ENCODE results near the gene LRRC8E. TPM values are rescaled to one million over a fixed set of nuclear protein-coding genes. Genes with fewer than 3 reads are reported as not detected.

LRRC8E gene
- total RNA-seq, 1 donor from 2014 or later = 0.08 TPM

GRCh38 chr19:7864690-7865074, 23.6 kb upstream of the LRRC8E start:
- no peak for DNase-seq (ENCODE audit: low spot score)
- H3K4me1 Mint-ChIP-seq (ENCODE audit: unreplicated experiment) = peaks cover 8% of the 10 kb centered on the region
- no peaks in the 10 kb centered on the region for H3K36me3 Mint-ChIP-seq (ENCODE audit: low read depth, unreplicated experiment)
- TF ChIP-seq CTCF (IDR thresholded peaks at IDR 0.05; ENCODE audit: unreplicated experiment) = no peak
- no peak overlapping the region for H3K4me3 Mint-ChIP-seq (ENCODE audit: unreplicated experiment)
- H3K27ac Mint-ChIP-seq (ENCODE audit: unreplicated experiment) = no peak overlapping the region
- H3K9me3 Mint-ChIP-seq (ENCODE audit: unreplicated experiment) = no peaks in the 10 kb centered on the region
- peaks cover 23% of the 10 kb centered on the region for H3K27me3 Mint-ChIP-seq (ENCODE audit: unreplicated experiment)

- no peaks in the 10 kb centered on the region for H3K9me3 Mint-ChIP-seq (ENCODE audit: unreplicated experiment)
- no peak overlapping the region for H3K4me3 Mint-ChIP-seq (ENCODE audit: unreplicated experiment)
- no peak overlapping the region for H3K27ac Mint-ChIP-seq (ENCODE audit: unreplicated experiment)
- no peak for DNase-seq (ENCODE audit: low spot score)
- H3K4me1 Mint-ChIP-seq (ENCODE audit: unreplicated experiment) = peaks cover 8% of the 10 kb centered on the region
- H3K36me3 Mint-ChIP-seq (ENCODE audit: low read depth, unreplicated experiment) = no peaks in the 10 kb centered on the region
- H3K27me3 Mint-ChIP-seq (ENCODE audit: unreplicated experiment) = peaks cover 25% of the 10 kb centered on the region
- TF ChIP-seq CTCF (IDR thresholded peaks at IDR 0.05; ENCODE audit: unreplicated experiment) = no peak
These were observed 22.9 kb upstream of the LRRC8E start for GRCh38 chr19:7865262-7865911.

GRCh38 chr19:7866399-7867091, 21.8 kb upstream of the LRRC8E start:
- peaks cover 26% of the 10 kb centered on the region for H3K27me3 Mint-ChIP-seq (ENCODE audit: unreplicated experiment)
- H3K4me1 Mint-ChIP-seq (ENCODE audit: unreplicated experiment) = no peaks in the 10 kb centered on the region
- H3K9me3 Mint-ChIP-seq (ENCODE audit: unreplicated experiment) = no peaks in the 10 kb centered on the region
- H3K36me3 Mint-ChIP-seq (ENCODE audit: low read depth, unreplicated experiment) = no peaks in the 10 kb centered on the region
- no peak overlapping the region for H3K4me3 Mint-ChIP-seq (ENCODE audit: unreplicated experiment)
- TF ChIP-seq CTCF (IDR thresholded peaks at IDR 0.05; ENCODE audit: unreplicated experiment) = no peak
- H3K27ac Mint-ChIP-seq (ENCODE audit: unreplicated experiment) = no peak overlapping the region
- no peak for DNase-seq (ENCODE audit: low spot score)

- Mint-ChIP-seq H3K36me3 (ENCODE audit: low read depth, unreplicated experiment) (no peaks in the 10 kb centered on the region), H3K9me3 (ENCODE audit: unreplicated experiment) (no peaks in the 10 kb centered on the region), H3K4me1 (ENCODE audit: unreplicated experiment) (no peaks in the 10 kb centered on the region), H3K27ac (ENCODE audit: unreplicated experiment) (no peak overlapping the region), H3K27me3 (ENCODE audit: unreplicated experiment) (peaks cover 27% of the 10 kb centered on the region), H3K4me3 (ENCODE audit: unreplicated experiment) (no peak overlapping the region)
- DNase-seq (ENCODE audit: low spot score) = no peak
- no peak for TF ChIP-seq CTCF (IDR thresholded peaks at IDR 0.05; ENCODE audit: unreplicated experiment)
These were observed 21.0 kb upstream of the LRRC8E start for GRCh38 chr19:7867092-7867844.

GRCh38 chr19:7868326-7868670, 20.0 kb upstream of the LRRC8E start:
- Mint-ChIP-seq H3K27ac (ENCODE audit: unreplicated experiment) (no peak overlapping the region), H3K36me3 (ENCODE audit: low read depth, unreplicated experiment) (no peaks in the 10 kb centered on the region), H3K4me1 (ENCODE audit: unreplicated experiment) (no peaks in the 10 kb centered on the region), H3K27me3 (ENCODE audit: unreplicated experiment) (peaks cover 27% of the 10 kb centered on the region), H3K4me3 (ENCODE audit: unreplicated experiment) (no peak overlapping the region), H3K9me3 (ENCODE audit: unreplicated experiment) (no peaks in the 10 kb centered on the region)
- no peak for DNase-seq (ENCODE audit: low spot score)
- TF ChIP-seq CTCF (IDR thresholded peaks at IDR 0.05; ENCODE audit: unreplicated experiment) = no peak

All from endothelial cell (in vitro differentiated cells).